OCI-M2 (cell line): ENCODE measurements around the gene PDX1.

Source experiments
- DNase-seq: peaks from one replicate; lab custom pipeline; 2025; ENCODE audit not compliant: unreplicated experiment; lab: John Stamatoyannopoulos, UW

PDX1 gene

GRCh38 chr13:27921961-27922882 is 2.4 kb downstream of the PDX1 start:
- DNase-seq, result no peak

- DNase-seq, result no peak
Measured at GRCh38 chr13:27922883-27923612, 3.2 kb downstream of the PDX1 start.

GRCh38 chr13:27923794-27924528 is 4.2 kb downstream of the PDX1 start:
- no peak for DNase-seq

DNA sequence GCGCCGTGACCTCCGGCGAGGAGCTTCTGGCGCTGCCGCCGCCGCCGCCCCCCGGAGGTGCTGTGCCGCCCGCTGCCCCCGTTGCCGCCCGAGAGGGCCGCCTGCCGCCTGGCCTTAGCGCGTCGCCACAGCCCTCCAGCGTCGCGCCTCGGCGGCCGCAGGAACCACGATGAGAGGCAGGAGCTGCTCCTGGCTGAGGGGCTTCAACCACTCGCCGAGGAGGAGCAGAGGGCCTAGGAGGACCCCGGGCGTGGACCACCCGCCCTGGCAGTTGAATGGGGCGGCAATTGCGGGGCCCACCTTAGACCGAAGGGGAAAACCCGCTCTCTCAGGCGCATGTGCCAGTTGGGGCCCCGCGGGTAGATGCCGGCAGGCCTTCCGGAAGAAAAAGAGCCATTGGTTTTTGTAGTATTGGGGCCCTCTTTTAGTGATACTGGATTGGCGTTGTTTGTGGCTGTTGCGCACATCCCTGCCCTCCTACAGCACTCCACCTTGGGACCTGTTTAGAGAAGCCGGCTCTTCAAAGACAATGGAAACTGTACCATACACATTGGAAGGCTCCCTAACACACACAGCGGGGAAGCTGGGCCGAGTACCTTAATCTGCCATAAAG is 4.8 kb downstream of the PDX1 start:
- DNase-seq, result no peak

GRCh38 chr13:27925220-27925991 is 5.6 kb downstream of the PDX1 start:
- no peak for DNase-seq

DNA sequence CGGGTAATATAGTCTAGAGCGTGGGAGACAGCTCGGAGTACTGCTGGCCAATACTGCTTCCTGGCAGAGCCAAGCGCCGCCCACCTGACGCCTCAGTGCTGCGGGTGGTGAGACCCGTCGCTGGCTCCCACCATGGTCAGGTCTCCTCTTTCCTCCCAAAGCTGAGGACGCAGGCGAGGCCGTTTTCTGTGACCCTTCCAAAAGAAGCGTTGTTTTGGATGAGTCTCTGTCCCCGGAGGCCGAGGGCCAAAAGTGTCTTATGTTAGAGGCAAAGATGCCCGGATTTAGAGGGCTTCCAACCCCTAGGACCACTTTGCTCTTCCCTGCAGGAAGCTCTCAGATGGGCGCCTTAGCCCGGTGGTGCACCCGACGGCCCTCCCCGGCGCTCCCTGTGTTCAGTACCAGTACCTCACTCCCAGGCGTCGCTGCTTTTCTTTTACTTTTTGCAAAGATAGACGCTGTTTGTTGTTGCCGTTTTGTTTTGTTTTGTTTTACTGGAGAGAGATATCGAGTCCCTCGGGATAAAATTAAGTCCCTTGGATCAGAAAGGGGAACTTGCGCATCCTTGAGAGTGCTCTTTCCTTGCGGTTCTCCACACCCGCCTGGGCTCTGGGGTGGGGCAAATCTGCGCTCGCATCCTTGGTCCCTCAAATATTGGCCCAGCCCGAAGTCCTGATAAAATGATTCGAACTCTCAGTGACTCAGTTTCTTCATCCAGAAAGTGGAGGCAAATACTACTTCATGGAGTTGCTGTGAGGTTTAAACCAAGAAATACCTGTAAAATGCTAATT is 7.0 kb downstream of the PDX1 start:
- DNase-seq, result no peak

DNA sequence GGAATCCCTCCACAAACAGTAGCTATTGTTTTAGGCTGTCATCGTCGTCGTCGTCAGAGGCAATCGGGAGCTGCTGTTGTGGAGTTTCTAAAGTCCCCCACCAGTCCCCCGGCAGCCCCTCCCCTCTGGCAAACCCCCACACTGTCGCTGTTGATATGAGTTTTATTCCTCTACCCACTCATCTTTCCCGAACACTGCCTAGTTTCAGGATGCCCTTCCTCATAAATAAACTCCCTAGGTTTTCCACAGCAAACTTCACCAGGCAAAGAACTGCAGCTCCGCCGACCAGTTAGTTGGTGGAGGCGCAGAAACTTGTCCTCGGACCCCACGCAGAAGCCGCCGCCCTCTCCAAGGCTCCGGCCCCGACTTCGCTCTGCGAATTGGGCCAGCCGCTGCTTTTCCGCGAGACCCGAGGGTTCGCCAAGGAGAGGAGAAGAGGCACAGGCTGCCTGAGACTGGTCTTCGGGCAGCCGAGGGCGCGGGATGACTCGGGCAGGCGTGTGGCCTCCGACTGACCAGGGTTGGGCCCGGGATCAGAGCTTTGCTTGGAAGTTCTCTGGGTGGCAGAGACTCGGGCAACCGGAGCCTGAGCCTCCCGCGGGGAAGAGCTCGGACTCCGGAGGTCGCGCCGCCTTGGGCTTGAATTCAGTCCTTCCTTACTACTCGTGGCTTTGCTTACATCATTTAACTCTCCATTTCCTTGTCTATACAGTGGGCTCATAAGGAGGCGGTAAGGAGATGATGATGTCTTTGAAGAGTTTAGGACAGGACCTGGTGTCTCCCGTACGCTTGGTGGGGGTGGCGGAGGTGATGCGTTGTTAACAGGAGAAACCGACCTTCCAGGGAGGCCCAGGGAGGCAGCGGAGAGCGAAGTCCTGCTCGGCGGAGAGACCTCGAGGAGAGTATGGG is 7.9 kb downstream of the PDX1 start:
- DNase-seq, result no peak

GRCh38 chr13:27928353-27928804 is 8.6 kb downstream of the PDX1 start:
- DNase-seq, result no peak

DNA sequence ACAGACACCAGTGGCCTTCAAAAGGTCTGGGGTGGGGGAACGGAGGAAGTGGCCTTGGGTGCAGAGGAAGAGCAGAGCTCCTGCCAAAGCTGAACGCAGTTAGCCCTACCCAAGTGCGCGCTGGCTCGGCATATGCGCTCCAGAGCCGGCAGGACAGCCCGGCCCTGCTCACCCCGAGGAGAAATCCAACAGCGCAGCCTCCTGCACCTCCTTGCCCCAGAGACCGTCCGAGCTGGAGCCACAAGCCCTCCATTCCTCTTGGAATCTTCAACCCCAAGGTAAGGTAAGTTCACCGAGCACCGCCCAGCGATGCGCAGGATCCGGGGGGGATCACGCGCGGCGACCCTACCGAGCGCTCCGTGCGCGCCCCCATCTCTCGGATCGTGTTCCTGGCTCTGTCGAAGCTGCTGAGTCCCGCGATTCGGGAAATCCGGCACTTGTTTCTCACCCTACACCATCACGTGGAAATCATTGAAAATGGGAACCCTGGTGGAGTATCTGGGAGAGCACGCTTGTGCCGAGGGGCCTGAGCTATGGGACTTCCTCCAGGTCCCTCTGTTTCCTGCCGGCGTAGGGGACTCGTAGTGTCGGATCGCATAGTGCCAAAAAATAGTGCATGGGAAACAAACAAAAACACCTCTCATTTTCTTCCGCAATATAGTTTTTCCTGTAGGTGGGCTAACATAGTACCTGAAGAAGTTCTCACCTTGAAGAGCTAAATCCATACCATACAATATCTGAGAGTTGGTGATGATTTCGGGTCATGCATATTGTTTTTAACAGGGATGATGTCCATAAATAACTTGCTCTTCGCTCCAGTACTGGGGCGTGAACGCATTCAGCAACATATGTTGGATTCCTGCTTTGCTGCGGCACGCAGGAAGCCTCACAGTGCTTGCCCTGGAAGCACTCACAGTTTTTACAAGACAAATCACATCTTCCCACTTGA is 9.3 kb downstream of the PDX1 start:
- no peak for DNase-seq

- DNase-seq, result no peak
Measured at GRCh38 chr13:27929868-27930267, 10.1 kb downstream of the PDX1 start.

- no peak for DNase-seq
Measured at GRCh38 chr13:27933118-27933517, 13.3 kb downstream of the PDX1 start.

DNA sequence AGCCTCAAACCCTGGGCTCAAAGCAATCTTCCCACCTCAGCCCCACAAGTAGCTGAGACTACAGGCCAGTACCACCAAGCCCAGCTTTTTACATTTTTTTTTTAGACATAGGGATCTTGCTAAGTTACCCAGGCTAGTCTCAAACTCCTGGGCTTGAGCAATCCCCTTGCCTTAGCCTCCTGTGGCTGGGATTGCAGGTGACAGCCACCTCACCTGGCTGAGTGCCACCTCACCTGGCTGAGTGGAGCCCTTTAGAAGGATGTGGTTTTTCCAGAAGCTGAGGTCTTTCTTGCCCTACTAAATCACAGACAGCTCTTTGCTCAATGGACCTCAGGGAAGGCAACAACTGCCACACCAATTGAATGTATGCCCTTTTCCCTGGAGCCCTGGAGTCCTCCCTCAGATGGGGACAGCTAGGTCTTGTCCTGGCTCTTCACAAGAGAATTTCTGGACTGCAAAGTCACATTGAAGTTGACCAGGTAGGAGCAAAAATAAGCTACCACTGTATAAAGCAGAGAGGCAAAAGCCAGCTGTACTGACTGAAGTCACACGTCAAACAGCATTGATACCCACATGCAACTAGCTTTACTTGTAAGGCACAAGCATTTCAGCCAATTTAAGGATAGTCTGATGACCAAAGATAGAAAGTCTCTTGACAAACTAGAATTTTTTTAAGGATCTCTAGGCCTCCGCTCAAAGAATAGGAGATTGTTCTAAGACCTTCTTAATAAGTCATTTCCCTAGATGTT is 14.0 kb downstream of the PDX1 start:
- no peak for DNase-seq

DNA sequence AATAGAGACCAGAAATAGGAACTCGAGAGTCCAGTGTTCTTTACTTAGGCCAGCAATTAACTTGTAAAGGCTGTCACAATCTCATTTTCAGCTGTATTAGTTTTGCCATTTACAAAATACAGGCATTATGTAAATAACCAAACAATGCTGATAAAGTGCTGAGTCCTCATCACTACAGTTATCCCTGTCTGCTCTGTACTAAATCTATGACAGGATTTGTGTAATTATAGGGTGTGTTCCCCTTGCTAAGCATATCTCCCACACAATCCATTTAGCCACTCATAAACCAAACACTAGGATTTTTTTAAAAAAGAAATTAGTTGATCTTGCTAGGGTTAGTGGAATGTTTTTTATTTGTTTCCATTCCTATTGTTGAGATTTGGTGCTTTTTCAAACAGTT is 23.2 kb downstream of the PDX1 start:
- no peak for DNase-seq

DNA sequence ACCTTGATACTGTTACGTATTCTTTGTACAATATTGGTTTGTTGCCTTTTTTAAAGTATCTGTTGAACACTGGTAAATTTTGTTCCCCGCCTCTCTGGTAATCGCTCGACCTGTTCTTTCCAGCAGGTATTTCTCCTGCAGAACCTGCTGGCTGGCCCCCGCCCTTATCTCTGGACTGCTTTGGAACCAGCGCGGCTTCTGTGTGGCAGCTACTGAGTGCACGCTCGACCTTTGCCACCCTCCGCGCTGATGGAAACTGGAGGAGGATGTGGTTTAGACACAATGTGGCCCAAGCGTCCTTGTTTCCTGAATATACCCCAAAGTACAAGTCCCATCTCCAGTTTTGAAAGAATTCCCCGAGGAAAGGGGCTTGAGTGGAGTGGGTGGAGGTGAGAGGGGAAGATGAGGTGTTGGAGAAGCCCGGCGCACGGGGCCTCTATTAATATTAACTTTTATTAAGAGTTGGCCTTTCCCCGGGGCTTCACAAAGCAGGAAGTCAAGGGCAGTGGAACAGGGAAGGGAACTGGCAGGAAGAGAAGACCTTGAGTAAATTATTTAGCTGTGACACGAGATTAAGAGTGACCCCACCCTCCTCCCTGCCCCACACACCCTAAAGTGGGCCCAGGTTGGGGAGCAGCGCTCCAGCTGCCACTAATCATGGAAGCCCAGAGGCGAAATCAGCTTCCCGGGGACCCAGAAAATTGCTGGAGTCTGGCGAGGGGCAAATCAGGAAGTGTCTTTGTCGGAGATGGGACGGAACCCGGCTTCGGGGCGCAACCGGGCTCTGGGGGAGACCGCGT is 33.3 kb downstream of the PDX1 start:
- no peak for DNase-seq

DNA sequence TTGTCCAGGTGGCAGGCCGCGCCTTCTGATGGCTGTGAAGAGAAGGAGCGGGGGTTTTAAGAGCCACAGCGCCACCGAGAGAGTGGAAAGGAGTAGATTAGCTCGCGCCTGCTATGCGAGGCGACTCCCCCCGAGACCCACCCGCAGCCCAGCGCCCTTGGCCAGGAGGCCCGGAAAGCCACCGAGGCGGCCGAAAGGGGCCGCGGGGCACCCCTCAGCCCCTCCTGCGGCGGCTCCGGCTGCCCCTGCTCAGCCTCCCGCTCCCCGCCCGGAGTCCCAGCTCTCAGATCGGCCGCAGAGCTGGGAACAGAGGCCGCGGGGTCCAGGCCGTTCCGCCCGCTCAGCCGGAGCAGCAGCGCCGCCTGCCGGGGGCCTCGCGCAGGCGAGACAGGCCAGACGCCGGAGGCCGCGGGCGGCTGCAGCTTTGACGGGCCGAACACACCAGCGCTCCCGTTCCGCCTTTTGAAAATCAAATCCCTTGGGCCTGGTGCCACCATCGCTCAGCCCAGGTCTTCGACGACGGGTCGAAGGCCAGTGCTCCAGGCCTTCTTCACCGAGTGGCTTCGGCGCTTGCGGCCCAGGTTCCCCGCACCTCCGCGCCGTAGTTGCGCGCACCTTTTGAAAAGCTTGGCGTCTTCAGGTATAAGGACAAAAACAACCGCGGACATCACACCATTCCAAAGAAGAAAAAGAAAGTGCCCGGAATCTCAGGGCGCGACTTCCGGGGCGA is 34.0 kb downstream of the PDX1 start:
- DNase-seq, result peak; percentile 62
